ENCODE results near the gene ABCB4. TPM values are rescaled to one million over a fixed set of nuclear protein-coding genes. Genes with fewer than 3 reads are reported as not detected.

ABCB4 gene
- total and polyA plus RNA-seq, 2 experiments from 2014 or later = 1.2 to 1.5 TPM

GRCh38 chr7:87463982-87464381 is 11.5 kb downstream of the ABCB4 start:
- Mint-ChIP-seq H3K27me3 (ENCODE audit: insufficient read depth, low read depth, poor library complexity) (peaks cover 4% of the 10 kb centered on the region), H3K36me3 (ENCODE audit: low read depth) (peaks cover 26% of the 10 kb centered on the region), H3K4me3 (no peak overlapping the region), H3K9me3 (peaks cover 29% of the 10 kb centered on the region), H3K27ac (no peak overlapping the region), H3K4me1 (peaks cover 19% of the 10 kb centered on the region)
- Histone ChIP-seq H2AFZ (peak overlapping the region; percentile 39; the same call in 1 of the 2 replicates), H3K27me3 (ENCODE audit: insufficient read depth) (no peaks in the 10 kb centered on the region), H3F3A (replicated peaks; ENCODE audit: low read depth) (no peaks in the 10 kb centered on the region), H3K36me3 (ENCODE audit: insufficient read depth) (0 out of 2 replicates have a peak, but pooled peaks cover 3% of the 10 kb centered on the region), H3K4me2 (no peak overlapping the region), H4K20me1 (replicated peaks; ENCODE audit: insufficient read depth) (no peaks in the 10 kb centered on the region), H3K27ac (ENCODE audit: low read depth) (no peak overlapping the region), H3K9me2 (ENCODE audit: insufficient read depth) (no peaks in the 10 kb centered on the region), H3K4me3 (no peak overlapping the region), H3K79me2 (replicated peaks; ENCODE audit: insufficient read depth) (no peaks in the 10 kb centered on the region), H3K4me1 (ENCODE audit: insufficient read depth) (peaks cover 19% of the 10 kb centered on the region)
- DNase-seq (ENCODE audit: low spot score) (no peak), ATAC-seq (no peak)
- no peak for TF ChIP-seq EZH2phosphoT487 (IDR thresholded peaks at IDR 0.05; ENCODE audit: unreplicated experiment)
- no peak for TF ChIP-seq STAT1 (IDR thresholded peaks at IDR 0.05; ENCODE audit: unreplicated experiment)
- TF ChIP-seq CREB1 (CRISPR knock-in tag; IDR thresholded peaks at IDR 0.05; ENCODE audit: low read depth) = no peak
- TF ChIP-seq REST (IDR thresholded peaks at IDR 0.05; ENCODE audit: unreplicated experiment) = no peak
- no peak for TF ChIP-seq CTCF (conservative IDR thresholded peaks at IDR 0.05; ENCODE audit: low read depth in 2 of 2)
- TF ChIP-seq ZNF331 (CRISPR knock-in tag; IDR thresholded peaks at IDR 0.05; ENCODE audit: low read depth) = no peak
- TF ChIP-seq ZNF114 (CRISPR knock-in tag; IDR thresholded peaks at IDR 0.05) = no peak
- TF ChIP-seq ETS1 (IDR thresholded peaks at IDR 0.05) = no peak
- no peak for TF ChIP-seq POLR2AphosphoS5 (IDR thresholded peaks at IDR 0.05; ENCODE audit: low read depth)
- TF ChIP-seq NANOG (IDR thresholded peaks at IDR 0.05; ENCODE audit: borderline replicate concordance) = no peak
- TF ChIP-seq JUNB (IDR thresholded peaks at IDR 0.05; ENCODE audit: unreplicated experiment) = no peak
- TF ChIP-seq ZNF462 (CRISPR knock-in tag; IDR thresholded peaks at IDR 0.05) = no peak
- TF ChIP-seq EZH2 (IDR thresholded peaks at IDR 0.05; ENCODE audit: low read depth, unreplicated experiment) = no peak

Measured in GM23338 (cell line).